ENCODE data around the gene GARRE1. TPM values are rescaled to one million over a fixed set of nuclear protein-coding genes. Genes with fewer than 3 reads are reported as not detected.

Gene GARRE1
- total and polyA plus RNA-seq, 2 of the 13 experiments (the other 11 are each of a cell fraction or from before 2014, with no cell fraction given) = 8.0 to 11.7 TPM

DNA sequence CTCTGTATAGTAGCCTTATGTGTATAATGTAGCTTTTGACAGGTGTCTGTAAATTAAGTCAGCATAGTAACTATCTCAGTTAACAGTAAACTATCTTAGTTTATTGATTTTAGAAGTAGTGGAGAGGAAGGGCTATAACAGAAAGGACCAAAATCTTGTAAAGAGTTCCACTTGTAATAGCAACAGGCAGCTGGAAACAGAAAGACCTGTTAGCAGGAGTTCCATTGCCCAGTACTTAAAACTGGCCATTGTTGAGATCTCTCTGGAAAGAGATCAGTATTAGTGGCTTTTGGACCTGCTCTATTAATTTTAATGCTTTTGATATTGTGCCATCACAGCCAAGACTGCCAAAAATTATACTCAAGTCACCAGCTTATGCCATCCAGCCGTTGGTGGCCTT is 32.0 kb upstream of the GARRE1 start:
- peaks cover 11% of the 10 kb centered on the region; the same call in 1 of the 2 replicates for H3K4me1 ChIP-seq (ENCODE audit: insufficient read depth, low read length)
- no peaks in the 10 kb centered on the region for H3K79me2 ChIP-seq (ENCODE audit: insufficient read depth, low read length)
- 89% methylated on average over 1 of the region's 1 CpG for WGBS (ENCODE audit: low lambda C conversion rate)
- no peak overlapping the region for H3K4me3 ChIP-seq (replicated peaks in 1 of 3; ENCODE audit: insufficient read depth in 1 of 3, low read depth in 2 of 3, low read length in 3 of 3)
- H3K4me2 ChIP-seq (ENCODE audit: low read depth, low read length) = no peak overlapping the region
- ChIA-PET CTCF (ENCODE audit: low intra/inter-chr PET ratio, low total read pairs) (no interaction called here), POLR2A (no interaction called here)
- DNase-seq (ENCODE audit: low spot score) = no peak
- H3K36me3 ChIP-seq (replicated peaks in 1 of 2; ENCODE audit: control insufficient read depth in 1 of 2, insufficient read depth in 2 of 2, low read length in 2 of 2) = peaks cover 33 to 84% of the 10 kb centered on the region in 2 experiments
- H3K9me3 ChIP-seq (ENCODE audit: low read length) = no peaks in the 10 kb centered on the region
- no peak for FAIRE-seq
- BruUV-seq (replicated peaks) = no TSS peak
- H3K27ac ChIP-seq (ENCODE audit: extremely low read length, insufficient read depth, low read length) = no peak overlapping the region
- H2AFZ ChIP-seq (ENCODE audit: low read length) = no peak overlapping the region
- TF ChIP-seq, protein P1, sequence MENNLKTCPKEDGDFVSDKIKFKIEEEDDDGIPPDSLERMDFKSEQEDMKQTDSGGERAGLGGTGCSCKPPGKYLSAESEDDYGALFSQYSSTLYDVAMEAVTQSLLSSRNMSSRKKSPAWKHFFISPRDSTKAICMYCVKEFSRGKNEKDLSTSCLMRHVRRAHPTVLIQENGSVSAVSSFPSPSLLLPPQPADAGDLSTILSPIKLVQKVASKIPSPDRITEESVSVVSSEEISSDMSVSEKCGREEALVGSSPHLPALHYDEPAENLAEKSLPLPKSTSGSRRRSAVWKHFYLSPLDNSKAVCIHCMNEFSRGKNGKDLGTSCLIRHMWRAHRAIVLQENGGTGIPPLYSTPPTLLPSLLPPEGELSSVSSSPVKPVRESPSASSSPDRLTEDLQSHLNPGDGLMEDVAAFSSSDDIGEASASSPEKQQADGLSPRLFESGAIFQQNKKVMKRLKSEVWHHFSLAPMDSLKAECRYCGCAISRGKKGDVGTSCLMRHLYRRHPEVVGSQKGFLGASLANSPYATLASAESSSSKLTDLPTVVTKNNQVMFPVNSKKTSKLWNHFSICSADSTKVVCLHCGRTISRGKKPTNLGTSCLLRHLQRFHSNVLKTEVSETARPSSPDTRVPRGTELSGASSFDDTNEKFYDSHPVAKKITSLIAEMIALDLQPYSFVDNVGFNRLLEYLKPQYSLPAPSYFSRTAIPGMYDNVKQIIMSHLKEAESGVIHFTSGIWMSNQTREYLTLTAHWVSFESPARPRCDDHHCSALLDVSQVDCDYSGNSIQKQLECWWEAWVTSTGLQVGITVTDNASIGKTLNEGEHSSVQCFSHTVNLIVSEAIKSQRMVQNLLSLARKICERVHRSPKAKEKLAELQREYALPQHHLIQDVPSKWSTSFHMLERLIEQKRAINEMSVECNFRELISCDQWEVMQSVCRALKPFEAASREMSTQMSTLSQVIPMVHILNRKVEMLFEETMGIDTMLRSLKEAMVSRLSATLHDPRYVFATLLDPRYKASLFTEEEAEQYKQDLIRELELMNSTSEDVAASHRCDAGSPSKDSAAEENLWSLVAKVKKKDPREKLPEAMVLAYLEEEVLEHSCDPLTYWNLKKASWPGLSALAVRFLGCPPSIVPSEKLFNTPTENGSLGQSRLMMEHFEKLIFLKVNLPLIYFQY (CRISPR knock-in tag; IDR thresholded peaks at IDR 0.05; ENCODE audit: borderline replicate concordance) = no peak
- TF ChIP-seq KDM5B (CRISPR knock-in tag; IDR thresholded peaks at IDR 0.05; ENCODE audit: borderline replicate concordance) (no peak), U2AF1 (optimal IDR thresholded peaks at IDR 0.05; ENCODE audit: low read depth, low read length) (no peak), FOXO1 (CRISPR knock-in tag; IDR thresholded peaks at IDR 0.05) (no peak), HNF4A (CRISPR knock-in tag; IDR thresholded peaks at IDR 0.05) (no peak), ZNF549 (CRISPR knock-in tag; IDR thresholded peaks at IDR 0.05) (no peak), FOSL1 (CRISPR knock-in tag; IDR thresholded peaks at IDR 0.05; ENCODE audit: borderline replicate concordance) (no peak)
- TF ChIP-seq, protein P2, sequence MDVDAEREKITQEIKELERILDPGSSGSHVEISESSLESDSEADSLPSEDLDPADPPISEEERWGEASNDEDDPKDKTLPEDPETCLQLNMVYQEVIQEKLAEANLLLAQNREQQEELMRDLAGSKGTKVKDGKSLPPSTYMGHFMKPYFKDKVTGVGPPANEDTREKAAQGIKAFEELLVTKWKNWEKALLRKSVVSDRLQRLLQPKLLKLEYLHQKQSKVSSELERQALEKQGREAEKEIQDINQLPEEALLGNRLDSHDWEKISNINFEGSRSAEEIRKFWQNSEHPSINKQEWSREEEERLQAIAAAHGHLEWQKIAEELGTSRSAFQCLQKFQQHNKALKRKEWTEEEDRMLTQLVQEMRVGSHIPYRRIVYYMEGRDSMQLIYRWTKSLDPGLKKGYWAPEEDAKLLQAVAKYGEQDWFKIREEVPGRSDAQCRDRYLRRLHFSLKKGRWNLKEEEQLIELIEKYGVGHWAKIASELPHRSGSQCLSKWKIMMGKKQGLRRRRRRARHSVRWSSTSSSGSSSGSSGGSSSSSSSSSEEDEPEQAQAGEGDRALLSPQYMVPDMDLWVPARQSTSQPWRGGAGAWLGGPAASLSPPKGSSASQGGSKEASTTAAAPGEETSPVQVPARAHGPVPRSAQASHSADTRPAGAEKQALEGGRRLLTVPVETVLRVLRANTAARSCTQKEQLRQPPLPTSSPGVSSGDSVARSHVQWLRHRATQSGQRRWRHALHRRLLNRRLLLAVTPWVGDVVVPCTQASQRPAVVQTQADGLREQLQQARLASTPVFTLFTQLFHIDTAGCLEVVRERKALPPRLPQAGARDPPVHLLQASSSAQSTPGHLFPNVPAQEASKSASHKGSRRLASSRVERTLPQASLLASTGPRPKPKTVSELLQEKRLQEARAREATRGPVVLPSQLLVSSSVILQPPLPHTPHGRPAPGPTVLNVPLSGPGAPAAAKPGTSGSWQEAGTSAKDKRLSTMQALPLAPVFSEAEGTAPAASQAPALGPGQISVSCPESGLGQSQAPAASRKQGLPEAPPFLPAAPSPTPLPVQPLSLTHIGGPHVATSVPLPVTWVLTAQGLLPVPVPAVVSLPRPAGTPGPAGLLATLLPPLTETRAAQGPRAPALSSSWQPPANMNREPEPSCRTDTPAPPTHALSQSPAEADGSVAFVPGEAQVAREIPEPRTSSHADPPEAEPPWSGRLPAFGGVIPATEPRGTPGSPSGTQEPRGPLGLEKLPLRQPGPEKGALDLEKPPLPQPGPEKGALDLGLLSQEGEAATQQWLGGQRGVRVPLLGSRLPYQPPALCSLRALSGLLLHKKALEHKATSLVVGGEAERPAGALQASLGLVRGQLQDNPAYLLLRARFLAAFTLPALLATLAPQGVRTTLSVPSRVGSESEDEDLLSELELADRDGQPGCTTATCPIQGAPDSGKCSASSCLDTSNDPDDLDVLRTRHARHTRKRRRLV (CRISPR knock-in tag; IDR thresholded peaks at IDR 0.05) = no peak
- TF ChIP-seq, protein P3, sequence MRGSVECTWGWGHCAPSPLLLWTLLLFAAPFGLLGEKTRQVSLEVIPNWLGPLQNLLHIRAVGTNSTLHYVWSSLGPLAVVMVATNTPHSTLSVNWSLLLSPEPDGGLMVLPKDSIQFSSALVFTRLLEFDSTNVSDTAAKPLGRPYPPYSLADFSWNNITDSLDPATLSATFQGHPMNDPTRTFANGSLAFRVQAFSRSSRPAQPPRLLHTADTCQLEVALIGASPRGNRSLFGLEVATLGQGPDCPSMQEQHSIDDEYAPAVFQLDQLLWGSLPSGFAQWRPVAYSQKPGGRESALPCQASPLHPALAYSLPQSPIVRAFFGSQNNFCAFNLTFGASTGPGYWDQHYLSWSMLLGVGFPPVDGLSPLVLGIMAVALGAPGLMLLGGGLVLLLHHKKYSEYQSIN (CRISPR knock-in tag; IDR thresholded peaks at IDR 0.05; ENCODE audit: borderline replicate concordance) = no peak
- TF ChIP-seq, protein P4, sequence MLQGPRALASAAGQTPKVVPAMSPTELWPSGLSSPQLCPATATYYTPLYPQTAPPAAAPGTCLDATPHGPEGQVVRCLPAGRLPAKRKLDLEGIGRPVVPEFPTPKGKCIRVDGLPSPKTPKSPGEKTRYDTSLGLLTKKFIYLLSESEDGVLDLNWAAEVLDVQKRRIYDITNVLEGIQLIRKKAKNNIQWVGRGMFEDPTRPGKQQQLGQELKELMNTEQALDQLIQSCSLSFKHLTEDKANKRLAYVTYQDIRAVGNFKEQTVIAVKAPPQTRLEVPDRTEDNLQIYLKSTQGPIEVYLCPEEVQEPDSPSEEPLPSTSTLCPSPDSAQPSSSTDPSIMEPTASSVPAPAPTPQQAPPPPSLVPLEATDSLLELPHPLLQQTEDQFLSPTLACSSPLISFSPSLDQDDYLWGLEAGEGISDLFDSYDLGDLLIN (CRISPR knock-in tag; IDR thresholded peaks at IDR 0.05; ENCODE audit: borderline replicate concordance) = no peak
- ATAC-seq = no peak
- H4K20me1 ChIP-seq (ENCODE audit: insufficient read depth, low read length) = no peaks in the 10 kb centered on the region
- H3K27me3 ChIP-seq (ENCODE audit: control insufficient read depth in 1 of 2, insufficient read depth in 2 of 2, low read length in 2 of 2) = no peaks in the 10 kb centered on the region
- intact Hi-C loops (cut with micrococcal nuclease; ENCODE audit: unreplicated experiment) = no loop called here
- no peak overlapping the region for H3K9ac ChIP-seq (ENCODE audit: insufficient read depth, low read depth, low read length)
- in situ Hi-C loops (cut with HindIII; ENCODE audit: extremely low pct_ligation_motif_present, low pct_unique_long_range_greater_than_20kb) = no loop called here
